OCI-LY7 (cell line): Measurements from ENCODE around the gene EYA3. TPM values are rescaled to one million over a fixed set of nuclear protein-coding genes. Genes with fewer than 3 reads are reported as not detected.
A peak's percentile ranks its signal among the peaks of the same experiment; 100 is the strongest.

Experiments
- BruUV-seq: library from RNA; stranded (reverse); fragments of 400-500 nt; replicated peaks from 2 replicates; lab custom pipeline; 2021; lab: Mats Ljungman, UMichigan
- CTCF ChIA-PET: fragments of 300-600 bp; sonication (Branson Sonifier 250); formaldehyde crosslinking; loops from one replicate; lab custom pipeline; 2022; ENCODE audit warnings: antibody characterized with exemption; ENCODE audit not compliant: unreplicated experiment; lab: Charles Lee
- POLR2A ChIA-PET: fragments of 300-600 bp; sonication (Branson Sonifier 250); formaldehyde crosslinking; loops from one replicate; lab custom pipeline; 2022; ENCODE audit warnings: antibody characterized with exemption; lab: Charles Lee
- DNase-seq: peaks from one replicate; pipeline ENCODE4 v3.0.0-alpha.2; 2015; ENCODE audit warnings: low spot score
- H2AFZ ChIP-seq: fragments of 200-600 bp; sonication (generic), shearing (Covaris generic); 2 replicates; pipeline ENCODE4 v1.6.1; 2014; ENCODE audit warnings: mild to moderate bottlenecking, antibody characterized with exemption, low read length, moderate library complexity
- H3K27ac ChIP-seq: fragments of 200-600 bp; sonication (generic); 2 replicates; pipeline ENCODE4 v1.5.1; 2014; ENCODE audit warnings: mixed run types, low read depth, mild to moderate bottlenecking, moderate library complexity, low read length, inconsistent platforms; ENCODE audit not compliant: poor library complexity, severe bottlenecking
- H3K36me3 ChIP-seq: fragments of 200-600 bp; sonication (generic); 2 replicates; pipeline ENCODE4 v1.6.1; 2014; ENCODE audit warnings: mild to moderate bottlenecking, antibody characterized with exemption, low read length, moderate library complexity, mixed read lengths; ENCODE audit not compliant: insufficient read depth
- H3K4me1 ChIP-seq: fragments of 200-600 bp; sonication (generic); 2 replicates; pipeline ENCODE4 v1.5.1; 2014; ENCODE audit warnings: mild to moderate bottlenecking, low read length; ENCODE audit not compliant: insufficient read depth, poor library complexity, severe bottlenecking
- H3K4me2 ChIP-seq: fragments of 200-600 bp; sonication (generic); 2 replicates; pipeline ENCODE4 v1.6.1; 2014; ENCODE audit warnings: mild to moderate bottlenecking, low read length
- H3K4me3 ChIP-seq: fragments of 200-600 bp; sonication (generic); 2 replicates; pipeline ENCODE4 v1.5.1; 2014; ENCODE audit warnings: mild to moderate bottlenecking, low read depth, low read length; ENCODE audit not compliant: poor library complexity, severe bottlenecking
- H3K79me2 ChIP-seq: fragments of 200-600 bp; sonication (generic); 2 replicates; pipeline ENCODE4 v1.6.1; 2016; ENCODE audit warnings: low read depth, mild to moderate bottlenecking, low read length, moderate library complexity, mixed read lengths; ENCODE audit not compliant: insufficient read depth
- H3K9me2 ChIP-seq: fragments of 200-600 bp; sonication (generic); 2 replicates; pipeline ENCODE4 v1.6.1; 2016; ENCODE audit warnings: mild to moderate bottlenecking, low read length, mixed read lengths; ENCODE audit not compliant: insufficient read depth
- H3K9me3 ChIP-seq: fragments of 200-600 bp; sonication (generic); 2 replicates; pipeline ENCODE4 v1.6.1; 2014; ENCODE audit warnings: mild to moderate bottlenecking, mixed run types, low read length, mixed read lengths
- H4K20me1 ChIP-seq: fragments of 200-600 bp; sonication (generic); 2 replicates; pipeline ENCODE4 v1.6.1; 2014; ENCODE audit warnings: mild to moderate bottlenecking, antibody characterized with exemption, low read length, moderate library complexity, mixed read lengths; ENCODE audit not compliant: insufficient read depth
- EZH2phosphoT487 ChIP-seq: fragments of 200-600 bp; sonication (generic); IDR thresholded peaks from 2 replicates; pipeline ENCODE4 v1.6.1; 2018; ENCODE audit warnings: low read depth, borderline replicate concordance, mild to moderate bottlenecking, mixed run types, antibody characterized with exemption, low read length, moderate library complexity, mixed read lengths
- intact Hi-C: fragments of 100-400 bp; cut with micrococcal nuclease; formaldehyde crosslinking; loops from one replicate; pipeline ENCODE4 v1.10.0; 2022; ENCODE audit not compliant: unreplicated experiment
- total RNA-seq, 2 experiments: library from RNA; depleted of rRNA in 1 of 2; stranded (reverse); fragments of >200 nt in 1 of 2; shearing (Covaris generic) in 1 of 2; gene quantifications; 2 replicates each; pipeline ENCODE4 v1.2.3, GENCODE V29; 2014 to 2022
- TF ChIP-seq, protein P1 (sequence below): fragments of 200-600 bp; sonication (generic); conservative IDR thresholded peaks from 2 replicates; pipeline ENCODE4 v1.5.1; 2014; ENCODE audit warnings: mild to moderate bottlenecking, antibody characterized with exemption, low read length, moderate library complexity, mixed read lengths

The EYA3 gene
- total RNA-seq, 2 experiments from 2014 or later, result 29.0 to 114 TPM

DNA sequence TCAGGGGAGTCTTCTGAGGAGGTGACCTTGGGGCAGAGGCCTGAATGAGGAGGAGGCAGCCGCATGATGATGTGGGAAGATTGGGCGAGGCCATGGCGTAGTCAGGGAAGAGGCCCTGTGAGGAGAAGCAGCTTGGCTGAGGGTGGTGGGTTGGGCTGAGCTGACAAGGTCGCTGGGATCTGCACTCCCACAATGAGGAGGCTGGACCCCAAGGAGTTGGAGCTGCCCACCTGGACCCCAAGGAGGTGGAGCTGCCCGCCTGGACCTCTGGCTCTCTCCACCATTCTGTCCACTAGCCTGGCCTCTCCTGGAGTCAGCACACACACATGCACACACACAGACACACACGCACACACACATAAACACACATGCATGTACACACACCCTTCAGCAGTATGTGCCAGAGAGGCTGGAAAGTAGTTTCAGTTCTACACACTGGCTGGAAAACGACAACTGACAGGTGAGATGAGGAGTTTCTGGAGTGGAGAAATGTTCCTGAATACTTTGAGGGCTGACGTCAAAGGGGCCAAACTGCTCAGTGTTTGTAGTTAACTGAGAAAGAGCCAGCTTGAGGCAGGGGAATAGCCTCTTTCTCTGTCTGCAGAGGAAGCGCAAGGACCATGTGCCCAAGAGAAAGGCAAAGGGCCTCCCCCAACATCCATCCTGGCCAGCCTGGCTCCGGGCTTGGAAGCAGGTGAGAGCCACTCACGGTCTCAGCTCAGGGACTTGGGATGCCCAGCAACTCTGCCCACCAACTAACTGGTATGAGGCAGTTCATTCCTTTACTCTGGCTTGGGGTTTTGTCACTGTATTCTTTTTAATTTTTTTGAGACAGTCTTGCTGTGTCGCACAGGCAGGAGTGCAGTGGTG is 146.5 kb downstream of the EYA3 start:
- Histone ChIP-seq H3K27ac (no peak overlapping the region), H3K9me2 (no peaks in the 10 kb centered on the region), H3K4me2 (no peak overlapping the region), H3K4me3 (no peak overlapping the region), H2AFZ (no peak overlapping the region), H3K4me1 (peaks cover 4% of the 10 kb centered on the region), H3K9me3 (no peaks in the 10 kb centered on the region), H3K36me3 (no peaks in the 10 kb centered on the region), H3K79me2 (no peaks in the 10 kb centered on the region), H4K20me1 (no peaks in the 10 kb centered on the region)
- no peak for DNase-seq
- CTCF ChIA-PET, result no interaction called here
- POLR2A ChIA-PET, result interaction anchor here (0.6 to 0.7 kb wide), 2 partner anchors 155 to 276 kb away, joined by 3 to 5 read pairs; no protein-coding TSS in a partner anchor
- intact Hi-C loops, result loop anchor here (2.0 kb wide), 1 partner anchor 267 kb away; no protein-coding TSS in a partner anchor
- no TSS peak for BruUV-seq
- TF ChIP-seq, protein P1, sequence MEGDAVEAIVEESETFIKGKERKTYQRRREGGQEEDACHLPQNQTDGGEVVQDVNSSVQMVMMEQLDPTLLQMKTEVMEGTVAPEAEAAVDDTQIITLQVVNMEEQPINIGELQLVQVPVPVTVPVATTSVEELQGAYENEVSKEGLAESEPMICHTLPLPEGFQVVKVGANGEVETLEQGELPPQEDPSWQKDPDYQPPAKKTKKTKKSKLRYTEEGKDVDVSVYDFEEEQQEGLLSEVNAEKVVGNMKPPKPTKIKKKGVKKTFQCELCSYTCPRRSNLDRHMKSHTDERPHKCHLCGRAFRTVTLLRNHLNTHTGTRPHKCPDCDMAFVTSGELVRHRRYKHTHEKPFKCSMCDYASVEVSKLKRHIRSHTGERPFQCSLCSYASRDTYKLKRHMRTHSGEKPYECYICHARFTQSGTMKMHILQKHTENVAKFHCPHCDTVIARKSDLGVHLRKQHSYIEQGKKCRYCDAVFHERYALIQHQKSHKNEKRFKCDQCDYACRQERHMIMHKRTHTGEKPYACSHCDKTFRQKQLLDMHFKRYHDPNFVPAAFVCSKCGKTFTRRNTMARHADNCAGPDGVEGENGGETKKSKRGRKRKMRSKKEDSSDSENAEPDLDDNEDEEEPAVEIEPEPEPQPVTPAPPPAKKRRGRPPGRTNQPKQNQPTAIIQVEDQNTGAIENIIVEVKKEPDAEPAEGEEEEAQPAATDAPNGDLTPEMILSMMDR, result no peak
- no peak for TF ChIP-seq EZH2phosphoT487

DNA sequence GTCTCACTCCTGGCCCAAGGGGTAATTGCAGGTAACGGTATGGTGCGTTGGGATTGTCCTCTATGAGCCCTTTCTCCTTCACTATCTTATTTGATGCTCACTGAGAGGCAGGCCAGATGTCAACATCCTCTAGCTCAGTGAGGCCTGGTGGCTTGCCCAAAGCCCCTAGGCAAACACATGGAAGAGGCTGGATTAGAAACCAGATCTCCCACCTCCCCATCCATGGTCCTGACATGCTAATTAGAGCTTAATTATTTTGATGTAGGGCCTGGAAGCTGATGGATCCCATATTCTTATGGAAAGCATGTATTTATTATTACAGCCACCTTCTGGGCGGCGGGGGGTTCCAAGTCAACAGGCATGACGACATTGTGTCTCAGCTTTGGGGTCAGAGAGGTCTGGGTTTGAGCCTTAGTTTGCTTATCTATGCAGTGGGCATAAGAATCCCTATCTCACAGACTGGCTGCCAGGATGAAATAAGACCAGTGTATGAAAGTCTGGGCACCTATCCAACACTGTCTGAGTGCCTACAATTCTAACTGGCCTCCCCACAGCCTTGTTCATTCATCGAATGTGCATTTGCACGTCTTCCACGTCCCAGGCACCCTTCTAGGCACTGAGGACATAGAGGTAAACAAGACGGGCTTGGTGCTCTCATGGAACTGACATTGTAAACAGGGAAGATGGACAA is 147.4 kb downstream of the EYA3 start:
- intact Hi-C loops, result loop anchor here (2.0 kb wide), 1 partner anchor 268 kb away; no protein-coding TSS in a partner anchor
- ChIA-PET CTCF (no interaction called here), POLR2A (interaction anchor here (0.7 to 1.2 kb wide), 2 partner anchors 86 to 136 kb away, joined by 3 read pairs; no protein-coding TSS in a partner anchor)
- no peak for DNase-seq
- Histone ChIP-seq H3K4me1 (peaks cover 4% of the 10 kb centered on the region), H3K4me2 (no peak overlapping the region), H3K27ac (no peak overlapping the region), H3K4me3 (no peak overlapping the region), H3K9me3 (no peaks in the 10 kb centered on the region), H4K20me1 (no peaks in the 10 kb centered on the region), H3K36me3 (no peaks in the 10 kb centered on the region), H3K9me2 (no peaks in the 10 kb centered on the region), H3K79me2 (no peaks in the 10 kb centered on the region), H2AFZ (peak overlapping the region; percentile 65; the same call in 1 of the 2 replicates)
- TF ChIP-seq, protein P1, result no peak
- no peak for TF ChIP-seq EZH2phosphoT487
- BruUV-seq, result no TSS peak
